Measurements from ENCODE around the gene EEIG1.

Gene EEIG1

GRCh38 chr9:128001779-128002298 is 21.1 kb upstream of the EEIG1 start:
- no peak overlapping the region for H3K4me3 ChIP-seq (ENCODE audit: low read depth, low read length)

- no peak overlapping the region for H3K4me3 ChIP-seq (ENCODE audit: low read depth, low read length)
Measured at GRCh38 chr9:128001151-128001778, 20.5 kb upstream of the EEIG1 start.

GRCh38 chr9:127999461-127999860 is 18.7 kb upstream of the EEIG1 start:
- no peak overlapping the region for H3K4me3 ChIP-seq (ENCODE audit: low read depth, low read length)

- H3K4me3 ChIP-seq (ENCODE audit: low read depth, low read length): no peak overlapping the region
Measured at GRCh38 chr9:127993721-127994120, 12.9 kb upstream of the EEIG1 start.

- no peak overlapping the region for H3K4me3 ChIP-seq (ENCODE audit: low read depth, low read length)
Measured at GRCh38 chr9:127991757-127992274, 11.0 kb upstream of the EEIG1 start.

GRCh38 chr9:127991017-127991756 is 10.4 kb upstream of the EEIG1 start:
- H3K4me3 ChIP-seq (ENCODE audit: low read depth, low read length): no peak overlapping the region

- no peak overlapping the region for H3K4me3 ChIP-seq (ENCODE audit: low read depth, low read length)
Measured at GRCh38 chr9:127990554-127990953, 9.8 kb upstream of the EEIG1 start.

GRCh38 chr9:127989094-127989493 is 8.3 kb upstream of the EEIG1 start:
- H3K4me3 ChIP-seq (ENCODE audit: low read depth, low read length): no peak overlapping the region

GRCh38 chr9:127987103-127987614 is 6.4 kb upstream of the EEIG1 start:
- H3K4me3 ChIP-seq (ENCODE audit: low read depth, low read length): no peak overlapping the region

GRCh38 chr9:127985011-127985410 is 4.2 kb upstream of the EEIG1 start:
- no peak overlapping the region for H3K4me3 ChIP-seq (ENCODE audit: low read depth, low read length)

- no peak overlapping the region for H3K4me3 ChIP-seq (ENCODE audit: low read depth, low read length)
Measured at GRCh38 chr9:127983847-127984289, 3.1 kb upstream of the EEIG1 start.

GRCh38 chr9:127982912-127983311 is 2.1 kb upstream of the EEIG1 start:
- no peak overlapping the region for H3K4me3 ChIP-seq (ENCODE audit: low read depth, low read length)

GRCh38 chr9:127981559-127982121 is 851 bp upstream of the EEIG1 start:
- H3K4me3 ChIP-seq (ENCODE audit: low read depth, low read length): peak overlapping the region; percentile 5

- peak overlapping the region; percentile 78 for H3K4me3 ChIP-seq (ENCODE audit: low read depth, low read length)
Measured at GRCh38 chr9:127980060-127980705, 606 bp downstream of the EEIG1 start.

GRCh38 chr9:127979333-127980059 is 1.3 kb downstream of the EEIG1 start:
- peak overlapping the region; percentile 78 for H3K4me3 ChIP-seq (ENCODE audit: low read depth, low read length)

- H3K4me3 ChIP-seq (ENCODE audit: low read depth, low read length): peak overlapping the region; percentile 78
Measured at GRCh38 chr9:127979015-127979332, 1.8 kb downstream of the EEIG1 start.

GRCh38 chr9:127977884-127978647 is 2.7 kb downstream of the EEIG1 start:
- no peak overlapping the region for H3K4me3 ChIP-seq (ENCODE audit: low read depth, low read length)

GRCh38 chr9:127977009-127977883 is 3.5 kb downstream of the EEIG1 start:
- no peak overlapping the region for H3K4me3 ChIP-seq (ENCODE audit: low read depth, low read length)

GRCh38 chr9:127976498-127976897 is 4.3 kb downstream of the EEIG1 start:
- no peak overlapping the region for H3K4me3 ChIP-seq (ENCODE audit: low read depth, low read length)

Data from iPS-11a (cell line).